HAP-1 (cell line): ENCODE data around the gene YRDC.

ENCODE experiments used
- DNase-seq, 2 experiments: peaks; one replicate each; pipeline ENCODE4 v3.0.0-alpha.2; 2016 to 2020; ENCODE audit warnings: low spot score in 2 of 2
- H3K27me3 ChIP-seq: fragments of 250-450 bp; sonication (Bioruptor Pico); 2 replicates; pipeline ENCODE4 v1.5.1; 2020; ENCODE audit warnings: low read depth, mild to moderate bottlenecking, moderate library complexity
- H3K36me3 ChIP-seq: fragments of 250-450 bp; sonication (Bioruptor Pico); replicated peaks from 2 replicates; pipeline ENCODE4 v1.5.1; 2020; ENCODE audit warnings: mild to moderate bottlenecking
- H3K4me1 ChIP-seq: fragments of 250-450 bp; sonication (Bioruptor Pico); 2 replicates; pipeline ENCODE4 v1.5.1; 2020; ENCODE audit warnings: mild to moderate bottlenecking
- H3K4me3 ChIP-seq: fragments of 250-450 bp; sonication (Bioruptor Pico); 2 replicates; pipeline ENCODE4 v1.5.1; 2020; ENCODE audit warnings: mild to moderate bottlenecking, moderate library complexity
- H3K9me3 ChIP-seq: fragments of 250-450 bp; sonication (Bioruptor Pico); 2 replicates; pipeline ENCODE4 v1.5.1; 2020; ENCODE audit warnings: mild to moderate bottlenecking, moderate library complexity
- in situ Hi-C: fragments of 300-500 bp; cut with MboI; formaldehyde crosslinking; loops from 3 replicates; pipeline ENCODE4 v1.14.3; 2020; ENCODE audit warnings: low sequenced_read_pairs, inconsistent platforms, mixed read lengths

The YRDC gene

GRCh38 chr1:37839676-37840075 is 31.7 kb upstream of the YRDC start:
- in situ Hi-C loops, result no loop called here
- Histone ChIP-seq H3K36me3 (peaks cover 37% of the 10 kb centered on the region), H3K4me3 (no peak overlapping the region)

GRCh38 chr1:37836788-37837187 is 28.8 kb upstream of the YRDC start:
- Histone ChIP-seq H3K4me1 (no peaks in the 10 kb centered on the region), H3K4me3 (no peak overlapping the region), H3K27me3 (no peaks in the 10 kb centered on the region), H3K36me3 (peaks cover 58% of the 10 kb centered on the region), H3K9me3 (no peaks in the 10 kb centered on the region)
- DNase-seq, result no peak
- in situ Hi-C loops, result no loop called here

More at GRCh38 chr1:37839676-37840075, 31.7 kb upstream of the YRDC start:
- Histone ChIP-seq H3K9me3 (no peaks in the 10 kb centered on the region), H3K4me1 (no peaks in the 10 kb centered on the region), H3K27me3 (no peaks in the 10 kb centered on the region)
- no peak for DNase-seq

DNA sequence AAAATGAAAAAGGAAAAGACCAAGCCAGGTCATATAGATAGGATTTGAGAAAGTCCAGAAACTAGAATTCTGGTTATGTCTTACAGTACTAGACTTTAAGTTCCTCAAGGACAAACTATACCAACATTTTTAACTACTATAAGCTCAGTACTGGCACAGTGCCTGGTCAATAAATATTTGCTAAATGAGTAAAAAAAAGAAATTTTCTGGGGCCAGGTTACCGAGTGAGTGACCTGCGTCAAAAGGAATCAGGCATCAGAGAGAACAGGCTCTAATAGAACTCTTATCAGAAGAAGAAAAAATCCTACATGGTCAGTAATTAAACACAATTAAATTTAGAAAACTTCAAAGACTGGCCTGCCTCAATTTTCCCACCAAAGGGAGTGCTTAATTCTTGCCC is 23.8 kb upstream of the YRDC start:
- no peak for DNase-seq
- no peaks in the 10 kb centered on the region for H3K9me3 ChIP-seq
- no peak overlapping the region for H3K4me3 ChIP-seq
- H3K27me3 ChIP-seq, result no peaks in the 10 kb centered on the region
- no peaks in the 10 kb centered on the region for H3K4me1 ChIP-seq
- H3K36me3 ChIP-seq, result peaks cover 65% of the 10 kb centered on the region
- in situ Hi-C loops, result no loop called here

DNA sequence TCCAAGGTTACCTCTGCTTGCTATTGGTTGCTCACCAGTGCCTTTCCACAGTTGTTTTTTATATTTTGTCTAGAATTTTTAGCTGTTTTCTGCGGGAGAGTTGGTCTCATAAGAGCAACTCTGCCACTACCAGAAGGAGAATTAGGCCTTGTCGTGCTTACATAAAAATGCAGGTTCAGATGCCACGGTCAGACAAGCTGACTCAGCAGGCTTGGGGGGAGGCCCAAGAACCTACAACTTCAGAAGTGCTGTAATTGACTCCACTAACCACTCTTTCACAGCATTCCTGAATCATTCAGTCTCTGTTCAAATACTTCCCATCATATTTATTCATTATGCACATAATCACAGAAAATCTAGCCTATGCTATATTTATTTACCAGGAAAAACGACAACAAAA is 23.1 kb upstream of the YRDC start:
- Histone ChIP-seq H3K9me3 (no peaks in the 10 kb centered on the region), H3K4me3 (no peak overlapping the region), H3K36me3 (peaks cover 61% of the 10 kb centered on the region), H3K4me1 (no peaks in the 10 kb centered on the region), H3K27me3 (no peaks in the 10 kb centered on the region)
- in situ Hi-C loops, result no loop called here
- no peak for DNase-seq

DNA sequence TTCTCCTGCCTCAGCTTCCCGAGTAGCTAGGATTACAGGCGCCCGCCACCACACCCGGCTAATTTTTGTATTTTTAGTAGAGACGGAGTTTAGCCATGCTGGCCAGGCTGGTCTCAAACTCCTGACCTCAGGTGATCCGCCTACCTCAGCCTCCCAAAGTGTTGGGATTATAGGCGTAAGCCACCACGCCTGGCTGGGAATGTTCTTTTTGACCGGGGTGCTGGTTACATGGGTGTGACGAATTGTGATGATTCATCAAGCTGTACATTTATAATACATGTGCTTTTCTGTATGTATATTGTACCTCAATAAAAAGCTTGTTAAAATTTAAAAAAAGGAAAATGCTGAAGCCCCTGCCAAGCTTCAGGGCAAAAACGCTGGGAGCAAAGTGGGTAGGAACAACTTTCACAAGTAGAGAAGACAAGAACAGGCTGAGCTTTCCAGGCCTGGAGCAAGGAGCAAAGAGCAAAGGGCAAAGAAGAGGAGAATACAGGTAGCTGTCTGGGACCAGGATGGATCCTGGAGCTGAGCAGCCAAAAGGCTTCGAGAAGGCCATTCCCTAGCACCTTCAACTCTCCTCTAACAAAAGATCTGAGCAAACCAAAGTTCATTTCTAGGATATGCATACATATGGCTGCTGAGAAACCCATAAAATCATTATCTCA is 20.5 kb upstream of the YRDC start:
- Histone ChIP-seq H3K9me3 (no peaks in the 10 kb centered on the region), H3K4me1 (no peaks in the 10 kb centered on the region), H3K36me3 (peaks cover 44% of the 10 kb centered on the region), H3K4me3 (no peak overlapping the region), H3K27me3 (no peaks in the 10 kb centered on the region)
- in situ Hi-C loops, result no loop called here
- no peak for DNase-seq

DNA sequence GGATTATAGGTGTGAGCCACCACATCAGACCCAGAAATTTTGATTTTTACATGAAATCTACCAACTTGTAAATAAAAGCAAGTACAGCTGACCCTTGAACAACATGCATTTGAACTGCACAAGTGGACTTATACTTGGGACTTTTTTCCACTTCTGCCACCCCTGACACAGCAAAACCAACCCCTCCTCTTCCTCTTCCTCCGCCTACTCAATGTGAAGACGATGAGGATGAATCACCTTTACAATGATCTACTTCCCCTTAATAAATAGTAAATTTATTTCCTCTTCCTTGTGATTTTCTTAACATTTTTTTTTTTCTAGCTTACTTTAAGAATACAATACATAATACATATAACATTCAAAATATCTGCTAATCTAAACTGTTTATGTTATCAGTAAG is 17.5 kb upstream of the YRDC start:
- Histone ChIP-seq H3K36me3 (peaks cover 40% of the 10 kb centered on the region), H3K4me3 (no peak overlapping the region), H3K27me3 (no peaks in the 10 kb centered on the region), H3K9me3 (no peaks in the 10 kb centered on the region), H3K4me1 (no peaks in the 10 kb centered on the region)
- DNase-seq, result no peak
- in situ Hi-C loops, result no loop called here

DNA sequence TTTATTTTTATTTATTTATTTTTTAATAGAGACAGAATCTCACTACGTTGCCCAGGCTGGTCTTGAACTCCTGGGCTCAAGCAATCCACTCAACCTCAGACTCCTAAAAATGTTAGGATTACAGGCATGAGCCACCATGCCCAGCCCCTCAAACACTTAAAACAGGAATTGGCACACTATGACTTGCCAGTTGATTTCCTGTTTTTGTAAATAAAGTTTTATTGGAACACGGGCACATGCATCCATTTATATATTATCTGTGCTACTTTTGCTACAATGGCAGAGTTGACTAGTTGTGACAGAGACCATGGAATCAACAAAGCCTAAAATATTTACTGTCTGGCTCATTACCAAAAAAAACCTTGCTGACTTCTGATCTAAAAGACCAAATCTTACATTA is 16.0 kb upstream of the YRDC start:
- no peak overlapping the region for H3K4me3 ChIP-seq
- H3K9me3 ChIP-seq, result no peaks in the 10 kb centered on the region
- no peaks in the 10 kb centered on the region for H3K4me1 ChIP-seq
- in situ Hi-C loops, result no loop called here
- H3K27me3 ChIP-seq, result no peaks in the 10 kb centered on the region
- H3K36me3 ChIP-seq, result peaks cover 38% of the 10 kb centered on the region
- no peak for DNase-seq

DNA sequence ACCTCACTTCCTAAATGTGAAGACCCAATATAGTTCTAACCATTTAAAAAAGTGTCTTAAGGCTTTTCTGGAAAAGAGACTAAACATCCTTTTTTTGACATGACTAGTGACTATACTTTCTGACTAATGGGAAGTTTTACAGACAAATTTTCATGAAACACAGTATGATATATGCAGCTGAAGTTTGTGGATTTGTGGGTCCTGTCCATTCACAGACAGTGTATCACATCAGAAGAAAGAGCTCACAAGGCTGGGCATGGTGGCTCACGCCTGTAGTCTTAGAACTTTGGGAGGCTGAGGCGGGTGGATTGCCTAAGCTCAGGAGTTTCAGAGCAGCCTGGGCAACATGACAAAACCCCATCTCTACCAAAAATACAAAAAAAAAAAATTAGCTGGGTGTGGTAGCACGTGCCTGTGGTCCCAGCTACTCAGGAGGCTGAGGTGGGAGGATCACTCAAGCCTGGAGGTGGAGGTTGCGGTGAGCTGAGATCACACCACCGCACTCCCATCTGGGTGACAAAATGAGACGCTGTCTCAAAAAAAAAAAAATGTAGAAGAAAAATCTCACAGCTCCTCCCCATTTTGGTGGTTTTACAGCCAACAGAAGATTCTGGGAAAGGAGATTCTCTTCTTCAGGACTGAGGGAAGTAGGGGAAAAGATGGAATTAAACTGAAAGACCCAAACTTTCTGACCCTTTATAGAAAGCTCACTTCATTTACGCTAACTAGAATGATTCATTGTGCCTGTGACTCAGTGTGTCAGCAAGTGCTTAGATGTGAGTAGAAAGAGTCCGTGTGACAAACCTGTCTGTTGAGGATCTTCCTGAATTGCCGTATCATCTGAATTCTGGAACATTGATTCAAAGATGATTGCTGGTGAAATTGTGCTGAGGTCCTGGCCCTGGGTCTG is 15.2 kb upstream of the YRDC start:
- in situ Hi-C loops, result no loop called here
- H3K4me3 ChIP-seq, result no peak overlapping the region
- no peak for DNase-seq
- peaks cover 35% of the 10 kb centered on the region for H3K36me3 ChIP-seq
- H3K27me3 ChIP-seq, result no peaks in the 10 kb centered on the region
- no peaks in the 10 kb centered on the region for H3K9me3 ChIP-seq
- no peaks in the 10 kb centered on the region for H3K4me1 ChIP-seq

GRCh38 chr1:37821481-37821880 is 13.5 kb upstream of the YRDC start:
- no peaks in the 10 kb centered on the region for H3K9me3 ChIP-seq
- H3K36me3 ChIP-seq, result peaks cover 43% of the 10 kb centered on the region
- DNase-seq, result no peak
- H3K4me3 ChIP-seq, result no peak overlapping the region
- no peaks in the 10 kb centered on the region for H3K4me1 ChIP-seq
- H3K27me3 ChIP-seq, result no peaks in the 10 kb centered on the region
- in situ Hi-C loops, result no loop called here

- peak in 1 of 2 experiments; percentile 39 for DNase-seq
- Histone ChIP-seq H3K36me3 (peaks cover 42% of the 10 kb centered on the region), H3K9me3 (no peaks in the 10 kb centered on the region), H3K4me1 (no peaks in the 10 kb centered on the region), H3K27me3 (no peaks in the 10 kb centered on the region), H3K4me3 (no peak overlapping the region)
- in situ Hi-C loops, result no loop called here
Measured at GRCh38 chr1:37817481-37817880, 9.5 kb upstream of the YRDC start.

DNA sequence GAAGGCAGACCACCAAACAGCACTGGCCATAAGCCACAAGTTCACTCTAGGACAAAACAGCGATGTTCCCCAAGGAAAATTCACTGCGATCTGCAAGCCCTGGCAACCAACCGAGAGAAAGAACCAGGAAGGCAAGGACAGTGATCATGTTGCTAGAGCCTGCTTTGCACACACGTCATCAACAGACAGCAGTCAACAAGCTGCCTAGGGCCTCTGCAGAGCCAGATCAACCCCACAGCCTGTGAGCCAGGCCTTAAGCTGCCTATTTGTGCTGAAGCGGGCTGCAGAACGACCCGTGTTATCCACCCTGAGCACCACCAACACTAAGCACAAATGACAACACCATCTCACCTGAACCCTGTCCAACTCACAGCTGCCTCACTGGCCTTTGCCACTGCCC is 6.2 kb upstream of the YRDC start:
- H3K4me1 ChIP-seq, result peaks cover 1% of the 10 kb centered on the region
- H3K9me3 ChIP-seq, result no peaks in the 10 kb centered on the region
- H3K36me3 ChIP-seq, result peaks cover 26% of the 10 kb centered on the region
- no peaks in the 10 kb centered on the region for H3K27me3 ChIP-seq
- in situ Hi-C loops, result no loop called here
- DNase-seq, result no peak
- H3K4me3 ChIP-seq, result no peak overlapping the region

- in situ Hi-C loops, result no loop called here
- peaks cover 26% of the 10 kb centered on the region for H3K36me3 ChIP-seq
- no peaks in the 10 kb centered on the region for H3K9me3 ChIP-seq
- H3K4me1 ChIP-seq, result peaks cover 5% of the 10 kb centered on the region
- no peaks in the 10 kb centered on the region for H3K27me3 ChIP-seq
- no peak for DNase-seq
- H3K4me3 ChIP-seq, result no peak overlapping the region
Measured at GRCh38 chr1:37813529-37814145, 5.6 kb upstream of the YRDC start.

DNA sequence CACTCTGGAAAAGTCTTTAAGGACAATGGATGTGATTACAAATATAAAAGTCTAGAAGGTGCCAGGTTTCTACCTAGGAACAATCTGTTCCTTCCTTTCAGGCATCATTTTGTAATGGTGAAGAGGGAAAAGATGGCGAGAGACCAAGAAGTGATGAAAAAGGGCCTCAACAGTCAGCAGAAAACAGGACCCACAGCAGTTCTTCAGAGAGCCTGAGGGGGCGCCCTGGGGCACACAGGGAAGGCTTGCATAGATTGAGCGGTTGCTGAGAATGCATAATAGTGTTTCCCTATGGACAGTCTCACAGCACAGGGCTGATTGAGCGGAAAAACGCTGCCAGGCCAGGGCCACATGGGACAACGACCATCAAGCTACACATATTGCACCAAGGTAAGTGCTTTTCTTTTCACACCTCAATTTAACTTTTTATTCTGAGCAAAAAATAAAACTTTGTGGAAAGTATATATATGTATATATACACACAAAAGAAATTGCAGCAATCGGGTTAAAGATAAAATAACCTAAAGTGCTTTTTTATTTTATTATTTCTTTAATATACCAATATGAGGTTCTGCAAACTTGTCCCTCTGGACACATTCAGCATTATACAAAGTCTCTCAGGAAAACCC is 3.1 kb upstream of the YRDC start:
- Histone ChIP-seq H3K27me3 (no peaks in the 10 kb centered on the region), H3K4me3 (no peak overlapping the region), H3K4me1 (peaks cover 11% of the 10 kb centered on the region), H3K36me3 (peaks cover 20% of the 10 kb centered on the region), H3K9me3 (no peaks in the 10 kb centered on the region)
- in situ Hi-C loops, result no loop called here
- peak; percentile 79 to 85 for DNase-seq
